CD1c-positive myeloid dendritic cell (primary cell): Measurements from ENCODE around the gene NAA25.
A peak's percentile ranks its signal among the peaks of the same experiment; 100 is the strongest.

ENCODE experiments used
- DNase-seq: peaks from one replicate; pipeline ENCODE4 v3.0.0-alpha.2; 2016; ENCODE audit errors: extremely low spot score

NAA25 gene

GRCh38 chr12:112108202-112109079 is at the start of gene NAA25:
Gene NAA25 (minus strand): TSS chr12:112108783. CDS start chr12:112108773, 10 bp downstream.
- DNase-seq: peak; percentile 94

- DNase-seq: no peak
Observed at GRCh38 chr12:112153893-112154219, 45.3 kb upstream of the NAA25 start.

- DNase-seq: no peak
Observed at GRCh38 chr12:112153181-112153892, 44.8 kb upstream of the NAA25 start.

GRCh38 chr12:112151766-112152541 is 43.4 kb upstream of the NAA25 start:
- DNase-seq: no peak

- DNase-seq: no peak
Observed at GRCh38 chr12:112149596-112149995, 41.0 kb upstream of the NAA25 start.

- no peak for DNase-seq
Observed at GRCh38 chr12:112148031-112148513, 39.5 kb upstream of the NAA25 start.

GRCh38 chr12:112146123-112146522 is 37.5 kb upstream of the NAA25 start:
- DNase-seq: no peak

GRCh38 chr12:112140728-112141127 is 32.1 kb upstream of the NAA25 start:
- peak; percentile 38 for DNase-seq

GRCh38 chr12:112134731-112135130 is 26.1 kb upstream of the NAA25 start:
- DNase-seq: no peak

GRCh38 chr12:112133418-112133817 is 24.8 kb upstream of the NAA25 start:
- no peak for DNase-seq

GRCh38 chr12:112131686-112132085 is 23.1 kb upstream of the NAA25 start:
- DNase-seq: no peak

GRCh38 chr12:112130441-112130998 is 21.9 kb upstream of the NAA25 start:
- peak; percentile 81 for DNase-seq

- peak; percentile 10 for DNase-seq
Observed at GRCh38 chr12:112126911-112127310, 18.3 kb upstream of the NAA25 start.

GRCh38 chr12:112126000-112126438 is 17.4 kb upstream of the NAA25 start:
- DNase-seq: peak; percentile 28

- peak; percentile 98 for DNase-seq
Observed at GRCh38 chr12:112125250-112125999, 16.8 kb upstream of the NAA25 start, which contains the start of gene TRAFD1. Gene TRAFD1 (plus strand): TSS chr12:112125560. CDS start chr12:112130523, 4,963 bp downstream.

- no peak for DNase-seq
Observed at GRCh38 chr12:112124918-112125249, 16.3 kb upstream of the NAA25 start.

GRCh38 chr12:112122823-112123690 is 14.5 kb upstream of the NAA25 start:
- no peak for DNase-seq

GRCh38 chr12:112121780-112122565 is 13.4 kb upstream of the NAA25 start:
- no peak for DNase-seq

- DNase-seq: no peak
Observed at GRCh38 chr12:112117685-112118084, 9.1 kb upstream of the NAA25 start.
